CD14-positive monocyte (primary cell): Measurements from ENCODE around the gene APOL6. TPM values are rescaled to one million over a fixed set of nuclear protein-coding genes. Genes with fewer than 3 reads are reported as not detected.

Experiments used
- DNase-seq, 3 donors: peaks; one replicate each; pipeline ENCODE4 v3.0.0-alpha.2; 2011 to 2022
- H2AFZ ChIP-seq: 2 replicates; pipeline ENCODE4 v1.6.0; 2012; ENCODE audit warnings: mild to moderate bottlenecking, low read depth, low read length, inconsistent platforms; ENCODE audit not compliant: insufficient read depth, poor library complexity, severe bottlenecking
- H3K27ac ChIP-seq, 2 donors: 1 replicate in 1 of 2; 2 replicates in 1 of 2; pipeline ENCODE4 v1.5.1; 2012 to 2013; ENCODE audit warnings: low read length in 2 of 2, control low read depth in 1 of 2, inconsistent platforms in 1 of 2, low read depth in 1 of 2, mild to moderate bottlenecking in 1 of 2
- H3K27me3 ChIP-seq, 2 donors: one replicate each; pipeline versions ENCODE4 v1.6.0 to v1.6.1; 2011 to 2013; ENCODE audit warnings: low read length in 2 of 2; ENCODE audit not compliant: control insufficient read depth in 2 of 2, insufficient read depth in 2 of 2
- H3K36me3 ChIP-seq, 2 donors: replicated peaks in 1 of 2; 1 replicate in 1 of 2; 2 replicates in 1 of 2; pipeline versions ENCODE4 v1.5.1 to v1.6.1; 2012 to 2013; ENCODE audit warnings: low read length in 2 of 2, control low read depth in 1 of 2, inconsistent platforms in 1 of 2, mild to moderate bottlenecking in 1 of 2; ENCODE audit not compliant: insufficient read depth in 2 of 2, control insufficient read depth in 1 of 2
- H3K4me1 ChIP-seq, 2 donors: 1 replicate in 1 of 2; 2 replicates in 1 of 2; pipeline versions ENCODE4 v1.5.1 to v1.6.1; 2012 to 2013; ENCODE audit warnings: low read length in 2 of 2, control low read depth in 1 of 2, inconsistent platforms in 1 of 2, mild to moderate bottlenecking in 1 of 2, moderate library complexity in 1 of 2; ENCODE audit not compliant: insufficient read depth in 2 of 2, control insufficient read depth in 1 of 2
- H3K4me2 ChIP-seq: replicated peaks from 2 replicates; pipeline ENCODE3; 2012; ENCODE audit warnings: low read length, moderate library complexity, mild to moderate bottlenecking; ENCODE audit not compliant: poor library complexity, severe bottlenecking; ENCODE audit errors: extremely low read depth
- H3K4me3 ChIP-seq, 3 experiments: fragments of 200-600 bp in 1 of 3; sonication (generic) in 1 of 3; replicated peaks in 1 of 3; 1 replicate in 2 of 3; 2 replicates in 1 of 3; pipeline ENCODE4 v1.5.1; 2011 to 2013; ENCODE audit warnings: low read length in 3 of 3, mild to moderate bottlenecking in 3 of 3, control low read depth in 2 of 3, low read depth in 2 of 3, inconsistent platforms in 1 of 3, moderate library complexity in 1 of 3
- H3K79me2 ChIP-seq: 2 replicates; pipeline ENCODE4 v1.6.0; 2012; ENCODE audit warnings: mild to moderate bottlenecking, control low read depth, inconsistent platforms, low read length, moderate library complexity; ENCODE audit not compliant: insufficient read depth
- H3K9ac ChIP-seq: 2 replicates; pipeline ENCODE4 v1.6.0; 2017; ENCODE audit warnings: low read length, mild to moderate bottlenecking; ENCODE audit not compliant: insufficient read depth, poor library complexity, severe bottlenecking
- H3K9me3 ChIP-seq, 2 donors: replicated peaks in 1 of 2; 1 replicate in 1 of 2; 2 replicates in 1 of 2; pipeline versions ENCODE4 v1.5.1 to v1.6.1; 2012 to 2013; ENCODE audit warnings: low read length in 2 of 2, control low read depth in 1 of 2; ENCODE audit not compliant: control insufficient read depth in 1 of 2, insufficient read depth in 1 of 2
- H4K20me1 ChIP-seq: 2 replicates; pipeline ENCODE4 v1.6.0; 2012; ENCODE audit warnings: mild to moderate bottlenecking, low read length, control low read depth, moderate library complexity; ENCODE audit not compliant: insufficient read depth
- H3K27ac Mint-ChIP-seq, 7 donors: one replicate each; pipeline ENCODE4 v1.8.0; 2020; ENCODE audit warnings: mild to moderate bottlenecking in 7 of 7, mixed read lengths in 7 of 7, moderate library complexity in 6 of 7, inconsistent platforms in 2 of 7
- H3K27me3 Mint-ChIP-seq, 3 donors: one replicate each; pipeline ENCODE4 v1.8.0; 2021 to 2022; ENCODE audit warnings: low read depth in 3 of 3, mild to moderate bottlenecking in 3 of 3, mixed read lengths in 3 of 3, moderate library complexity in 3 of 3, inconsistent platforms in 1 of 3
- H3K36me3 Mint-ChIP-seq, 2 donors: one replicate each; pipeline ENCODE4 v1.8.0; 2020; ENCODE audit warnings: mixed read lengths in 2 of 2, inconsistent platforms in 1 of 2, mild to moderate bottlenecking in 1 of 2
- H3K4me1 Mint-ChIP-seq: one replicate; pipeline ENCODE4 v1.8.0; 2020; ENCODE audit warnings: mild to moderate bottlenecking, mixed read lengths
- H3K4me3 Mint-ChIP-seq, 2 donors: one replicate each; pipeline ENCODE4 v1.8.0; 2020; ENCODE audit warnings: mild to moderate bottlenecking in 2 of 2, mixed read lengths in 2 of 2, moderate library complexity in 1 of 2
- H3K9me3 Mint-ChIP-seq, 7 donors: one replicate each; pipeline ENCODE4 v1.8.0; 2020 to 2022; ENCODE audit warnings: mixed read lengths in 7 of 7, mild to moderate bottlenecking in 6 of 7, moderate library complexity in 6 of 7, inconsistent platforms in 2 of 7
- CTCF ChIP-seq: fragments of 200-600 bp; IDR thresholded peaks from one replicate; pipeline ENCODE4 v1.8.0; 2022; ENCODE audit warnings: antibody characterized with exemption, mild to moderate bottlenecking
- WGBS: methylation state at CpG from one replicate; pipeline ENCODE4 v1.1.5; 2013; ENCODE audit warnings: missing lambda C conversion rate; ENCODE audit not compliant: insufficient coverage; 5-methylcytosine and 5-hydroxymethylcytosine counted together
- intact Hi-C, 2 donors: fragments of 100-400 bp; cut with micrococcal nuclease; formaldehyde crosslinking; loops; one replicate each; pipeline versions ENCODE4 v1.15.0 to v1.15.1; 2023
- polyA plus RNA-seq, 3 donors: library from polyadenylated mRNA; depleted of rRNA in 1 of 3; unstranded in 2 of 3; stranded (reverse) in 1 of 3; fragments of 300-500 nt in 2 of 3; fragments of >200 nt in 1 of 3; fragmentation: Illumina TruSeq in 2 of 3; gene quantifications; 1 replicate in 2 of 3; 2 replicates in 1 of 3; pipeline ENCODE4 v1.2.3, GENCODE V29; 2012 to 2021

The APOL6 gene
- polyA plus RNA-seq, 3 donors: 7.6 to 13.6 (median 9.1) TPM

- Histone ChIP-seq H3K4me2 (no peak overlapping the region), H3K27ac (peak overlapping the region in 1 of 2 donors; percentile 61), H3K9ac (peak overlapping the region; percentile 7), H3K79me2 (no peaks in the 10 kb centered on the region), H3K4me3 (no peak overlapping the region), H3K4me1 (peaks cover 25 to 42% of the 10 kb centered on the region in 2 donors), H3K27me3 (peaks cover 0 to 13% of the 10 kb centered on the region in 2 donors), H3K9me3 (peaks cover 0 to 4% of the 10 kb centered on the region in 2 donors), H3K36me3 (no peaks in the 10 kb centered on the region), H4K20me1 (no peaks in the 10 kb centered on the region), H2AFZ (no peak overlapping the region)
- H3K36me3 Mint-ChIP-seq: no peaks in the 10 kb centered on the region
- peak overlapping the region; percentile 27 to 96 (median 87) for H3K27ac Mint-ChIP-seq
- intact Hi-C loops: loop anchor here (10.0 kb wide), 2 partner anchors 195 to 285 kb away; no protein-coding TSS in a partner anchor
- H3K9me3 Mint-ChIP-seq: peaks cover 0 to 6% (median 0%) of the 10 kb centered on the region in 7 donors
- peak; percentile 67 to 90 (median 70) for DNase-seq
- no peak for TF ChIP-seq CTCF
- WGBS: 30% methylated on average over 6 of the region's 9 CpGs
- peaks cover 45% of the 10 kb centered on the region for H3K4me1 Mint-ChIP-seq
- no peak overlapping the region for H3K4me3 Mint-ChIP-seq
- peaks cover 11 to 23% (median 23%) of the 10 kb centered on the region in 3 donors for H3K27me3 Mint-ChIP-seq
Observed at GRCh38 chr22:35629406-35630216, 18.6 kb upstream of the APOL6 start.

GRCh38 chr22:35630387-35630793, 17.9 kb upstream of the APOL6 start:
- no peak overlapping the region for H3K4me2 ChIP-seq
- no peak overlapping the region for H3K4me3 ChIP-seq
- H3K9me3 ChIP-seq: peaks cover 0 to 4% of the 10 kb centered on the region in 2 donors
- Mint-ChIP-seq H3K27ac (peak overlapping the region in 4 of 7 donors; percentile 51 to 78 (median 66)), H3K4me1 (peaks cover 51% of the 10 kb centered on the region), H3K9me3 (peaks cover 0 to 6% (median 0%) of the 10 kb centered on the region in 7 donors), H3K4me3 (no peak overlapping the region), H3K36me3 (no peaks in the 10 kb centered on the region), H3K27me3 (peaks cover 11 to 21% (median 21%) of the 10 kb centered on the region in 3 donors)
- peaks cover 0 to 12% of the 10 kb centered on the region in 2 donors for H3K27me3 ChIP-seq
- no peaks in the 10 kb centered on the region for H4K20me1 ChIP-seq
- DNase-seq: no peak
- intact Hi-C loops: loop anchor here in 1 of 2 donors (10.0 kb wide), 1 partner anchor 284 kb away; no protein-coding TSS in a partner anchor
- peaks cover 25 to 42% of the 10 kb centered on the region in 2 donors for H3K4me1 ChIP-seq
- 82% methylated on average over 2 of the region's 4 CpGs for WGBS
- no peaks in the 10 kb centered on the region for H3K36me3 ChIP-seq
- TF ChIP-seq CTCF: no peak
- H2AFZ ChIP-seq: no peak overlapping the region
- H3K79me2 ChIP-seq: no peaks in the 10 kb centered on the region
- H3K27ac ChIP-seq: no peak overlapping the region
- no peak overlapping the region for H3K9ac ChIP-seq
